Diencephalon (tissue), 1 donor: ENCODE measurements around the gene PDK4. TPM values are rescaled to one million over a fixed set of nuclear protein-coding genes. Genes with fewer than 3 reads are reported as not detected.

Experiments used
- total RNA-seq: library from RNA; depleted of rRNA; stranded (reverse); fragments of >200 nt; gene quantifications from one replicate; pipeline ENCODE4 v1.2.3, GENCODE V29; 2014

PDK4 gene
- 8.3 TPM for total RNA-seq

GRCh38 chr7:95596198-95597063 is at the start of gene PDK4:
Gene PDK4 (minus strand): TSS chr7:95596516. CDS start chr7:95596293, 223 bp downstream.

Other genes with a start within 250 kb of the PDK4 start
- gene PON3, start 200.1 kb downstream of the PDK4 start, total RNA-seq = 0.92 TPM
- gene PON2, start 161.5 kb downstream of the PDK4 start, total RNA-seq = 141 TPM
- gene ASB4, start 110.6 kb downstream of the PDK4 start, total RNA-seq = 0.69 TPM
- 51.2 TPM for gene DYNC1I1, start 176.0 kb upstream of the PDK4 start, total RNA-seq